KMS-11 (cell line): ENCODE measurements around the gene SPEM1.

ENCODE experiments used
- H2AFZ ChIP-seq: fragments of 200-600 bp; sonication (generic); 2 replicates; pipeline ENCODE4 v1.6.1; 2016; ENCODE audit warnings: antibody characterized with exemption, mixed run types, low read depth
- H3K27ac ChIP-seq: fragments of 200-600 bp; sonication (generic); 2 replicates; pipeline ENCODE4 v1.6.1; 2016; ENCODE audit warnings: mild to moderate bottlenecking, mixed run types
- H3K27me3 ChIP-seq: fragments of 200-600 bp; sonication (generic); 2 replicates; pipeline ENCODE4 v1.6.1; 2017; ENCODE audit warnings: mild to moderate bottlenecking, low read depth, mixed run types, moderate library complexity; ENCODE audit not compliant: insufficient read depth
- H3K36me3 ChIP-seq: fragments of 200-600 bp; sonication (generic); 2 replicates; pipeline ENCODE4 v1.6.1; 2017; ENCODE audit warnings: mild to moderate bottlenecking, mixed run types; ENCODE audit not compliant: insufficient read depth
- H3K4me1 ChIP-seq: fragments of 200-600 bp; sonication (generic); 2 replicates; pipeline ENCODE4 v1.6.1; 2016; ENCODE audit warnings: mild to moderate bottlenecking, low read depth, mixed run types; ENCODE audit not compliant: poor library complexity, severe bottlenecking
- H3K4me2 ChIP-seq: fragments of 200-600 bp; sonication (generic); 2 replicates; pipeline ENCODE4 v1.7.0; 2016; ENCODE audit warnings: mild to moderate bottlenecking, mixed run types
- H3K4me3 ChIP-seq: fragments of 200-600 bp; sonication (generic); IDR thresholded peaks from 2 replicates; pipeline ENCODE4 v1.6.1; 2017; ENCODE audit warnings: low read depth, low read length, mixed read lengths; ENCODE audit not compliant: insufficient read depth
- H3K79me2 ChIP-seq: fragments of 200-600 bp; sonication (generic); 2 replicates; pipeline ENCODE4 v1.6.1; 2016; ENCODE audit warnings: low read depth, mixed run types; ENCODE audit not compliant: insufficient read depth
- H3K9ac ChIP-seq: fragments of 200-600 bp; sonication (generic); 2 replicates; pipeline ENCODE4 v1.6.1; 2016; ENCODE audit warnings: mild to moderate bottlenecking, mixed run types
- H4K20me1 ChIP-seq: fragments of 200-600 bp; sonication (generic); 2 replicates; pipeline ENCODE4 v1.6.1; 2016; ENCODE audit warnings: mild to moderate bottlenecking, mixed run types; ENCODE audit not compliant: insufficient read depth
- TF ChIP-seq, protein P1 (sequence below): fragments of 200-600 bp; sonication (generic); conservative IDR thresholded peaks from 2 replicates; pipeline ENCODE4 v1.6.1; 2017; ENCODE audit warnings: low read depth, mild to moderate bottlenecking, antibody characterized with exemption, low read length, moderate library complexity, mixed read lengths

SPEM1 gene

DNA sequence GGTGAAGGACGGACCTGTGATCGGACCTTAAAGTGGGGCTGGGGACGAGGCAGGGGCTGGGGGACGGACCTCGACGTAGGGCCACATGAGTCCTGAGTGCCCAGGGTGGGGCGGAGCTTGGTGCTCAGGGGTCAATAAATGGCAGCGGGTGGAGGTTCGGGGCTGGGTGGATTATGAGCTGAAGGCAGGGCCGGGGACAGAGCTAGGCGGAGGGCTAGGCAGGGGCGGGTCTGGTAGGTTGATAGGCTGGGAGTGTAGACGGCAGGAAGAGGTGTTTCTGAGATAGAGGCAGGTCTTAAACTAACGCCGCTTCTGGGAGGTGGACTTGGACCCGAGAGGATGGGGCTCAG is 25.5 kb downstream of the SPEM1 start:
- Histone ChIP-seq H4K20me1 (no peaks in the 10 kb centered on the region), H3K36me3 (no peaks in the 10 kb centered on the region), H2AFZ (no peak overlapping the region), H3K4me1 (no peaks in the 10 kb centered on the region), H3K4me3 (no peak overlapping the region), H3K79me2 (no peaks in the 10 kb centered on the region), H3K9ac (no peak overlapping the region), H3K27me3 (no peaks in the 10 kb centered on the region; the same call in 1 of the 2 replicates), H3K4me2 (no peak overlapping the region), H3K27ac (no peak overlapping the region)
- TF ChIP-seq, protein P1, sequence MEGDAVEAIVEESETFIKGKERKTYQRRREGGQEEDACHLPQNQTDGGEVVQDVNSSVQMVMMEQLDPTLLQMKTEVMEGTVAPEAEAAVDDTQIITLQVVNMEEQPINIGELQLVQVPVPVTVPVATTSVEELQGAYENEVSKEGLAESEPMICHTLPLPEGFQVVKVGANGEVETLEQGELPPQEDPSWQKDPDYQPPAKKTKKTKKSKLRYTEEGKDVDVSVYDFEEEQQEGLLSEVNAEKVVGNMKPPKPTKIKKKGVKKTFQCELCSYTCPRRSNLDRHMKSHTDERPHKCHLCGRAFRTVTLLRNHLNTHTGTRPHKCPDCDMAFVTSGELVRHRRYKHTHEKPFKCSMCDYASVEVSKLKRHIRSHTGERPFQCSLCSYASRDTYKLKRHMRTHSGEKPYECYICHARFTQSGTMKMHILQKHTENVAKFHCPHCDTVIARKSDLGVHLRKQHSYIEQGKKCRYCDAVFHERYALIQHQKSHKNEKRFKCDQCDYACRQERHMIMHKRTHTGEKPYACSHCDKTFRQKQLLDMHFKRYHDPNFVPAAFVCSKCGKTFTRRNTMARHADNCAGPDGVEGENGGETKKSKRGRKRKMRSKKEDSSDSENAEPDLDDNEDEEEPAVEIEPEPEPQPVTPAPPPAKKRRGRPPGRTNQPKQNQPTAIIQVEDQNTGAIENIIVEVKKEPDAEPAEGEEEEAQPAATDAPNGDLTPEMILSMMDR, result no peak

DNA sequence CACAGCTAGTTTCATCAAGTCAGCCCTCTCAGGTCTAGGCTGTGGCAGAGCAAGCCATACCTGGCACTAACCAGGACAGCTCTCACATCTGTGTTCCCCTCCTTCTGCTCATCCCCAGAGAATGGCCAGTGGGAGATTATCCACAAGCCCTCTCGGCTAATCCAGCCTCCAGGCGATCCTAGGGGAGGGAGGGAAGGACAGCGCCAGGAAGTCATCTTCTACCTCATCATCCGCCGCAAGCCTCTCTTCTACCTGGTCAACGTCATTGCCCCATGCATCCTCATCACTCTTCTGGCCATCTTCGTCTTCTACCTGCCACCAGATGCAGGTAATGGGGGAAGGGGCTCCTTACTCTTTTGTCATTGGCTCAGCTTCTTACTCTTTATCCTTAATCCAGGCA is 28.3 kb downstream of the SPEM1 start:
- H3K4me1 ChIP-seq, result no peaks in the 10 kb centered on the region
- no peaks in the 10 kb centered on the region for H3K79me2 ChIP-seq
- TF ChIP-seq, protein P1, result no peak
- H3K36me3 ChIP-seq, result no peaks in the 10 kb centered on the region
- no peak overlapping the region for H2AFZ ChIP-seq
- no peak overlapping the region for H3K27ac ChIP-seq
- no peaks in the 10 kb centered on the region; the same call in 1 of the 2 replicates for H3K27me3 ChIP-seq
- no peaks in the 10 kb centered on the region for H4K20me1 ChIP-seq
- H3K9ac ChIP-seq, result no peak overlapping the region
- H3K4me2 ChIP-seq, result no peak overlapping the region
- H3K4me3 ChIP-seq, result no peak overlapping the region

DNA sequence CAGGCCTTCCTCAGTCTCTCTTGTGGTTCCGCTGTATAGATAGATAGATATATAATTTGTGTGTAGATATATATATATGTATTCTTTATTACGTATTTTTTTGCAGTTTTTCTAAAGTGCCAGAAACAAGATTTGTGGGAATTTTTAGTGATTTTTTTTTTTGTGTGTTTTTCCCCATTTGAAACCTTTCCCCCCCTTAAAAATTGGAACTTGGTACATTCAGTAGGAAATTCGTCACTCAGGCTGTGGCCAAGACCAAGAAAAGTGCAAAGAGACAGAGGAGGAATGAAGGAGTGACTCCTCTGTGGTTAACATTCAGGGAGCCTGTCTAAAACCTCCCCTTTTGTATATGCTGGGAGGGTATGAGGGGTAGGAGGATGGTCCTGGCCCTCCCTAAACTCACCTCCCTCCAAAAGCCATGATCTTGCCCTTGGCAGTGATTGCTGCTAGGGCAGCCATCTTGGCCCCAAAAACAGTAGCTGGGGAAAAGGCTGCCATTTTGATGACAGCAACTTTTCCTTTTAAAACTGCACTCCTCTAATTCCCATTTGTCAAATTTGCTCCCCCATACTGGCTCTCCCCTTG is 39.9 kb downstream of the SPEM1 start:
- Histone ChIP-seq H3K9ac (no peak overlapping the region), H3K27ac (no peak overlapping the region), H3K4me2 (no peak overlapping the region), H3K79me2 (no peaks in the 10 kb centered on the region), H3K36me3 (no peaks in the 10 kb centered on the region), H3K4me3 (no peak overlapping the region), H4K20me1 (no peaks in the 10 kb centered on the region), H3K27me3 (no peaks in the 10 kb centered on the region), H3K4me1 (no peaks in the 10 kb centered on the region), H2AFZ (no peak overlapping the region)
- TF ChIP-seq, protein P1, result no peak

DNA sequence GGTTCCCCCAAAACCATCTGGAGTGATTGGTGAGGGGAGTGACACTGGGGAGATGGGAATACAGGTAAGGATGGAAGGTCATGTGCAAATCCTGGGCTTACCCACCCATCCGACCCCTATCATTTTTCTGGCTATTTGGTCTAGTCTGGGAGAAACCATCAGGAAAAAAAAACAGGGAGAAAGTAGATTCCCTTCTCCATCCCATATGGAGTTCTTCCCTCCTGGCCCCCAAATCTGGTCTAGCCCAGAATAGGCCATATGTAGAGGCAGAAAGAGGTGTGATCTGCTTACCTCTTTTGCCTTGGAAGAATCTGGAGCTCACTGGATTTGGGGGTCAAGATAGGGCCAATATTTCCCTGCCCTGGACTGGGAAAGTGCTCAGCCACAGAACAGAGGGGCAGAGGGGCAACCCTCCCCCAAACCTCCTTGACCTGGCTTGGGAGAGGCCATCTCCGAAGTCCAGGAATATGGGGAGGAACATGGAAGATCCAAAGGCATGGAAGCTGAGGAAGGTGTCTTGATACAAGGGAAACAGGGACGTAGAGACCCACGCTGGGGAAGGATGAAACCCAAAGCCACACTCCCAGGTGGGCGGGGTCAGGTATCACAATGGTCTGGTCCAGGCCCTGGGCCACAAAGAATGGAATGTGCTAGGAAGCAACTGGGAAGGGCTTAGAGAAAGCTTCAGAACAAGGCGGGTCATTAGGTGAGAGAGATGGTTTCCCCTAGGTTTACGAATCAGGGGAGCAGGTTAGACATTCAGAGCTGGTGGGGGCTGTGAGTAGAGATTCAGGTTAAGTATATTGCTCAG is 40.9 kb downstream of the SPEM1 start:
- Histone ChIP-seq H4K20me1 (no peaks in the 10 kb centered on the region), H3K4me1 (no peaks in the 10 kb centered on the region), H3K27me3 (no peaks in the 10 kb centered on the region), H3K27ac (no peak overlapping the region), H3K36me3 (no peaks in the 10 kb centered on the region), H3K4me2 (no peak overlapping the region), H3K9ac (no peak overlapping the region), H3K79me2 (no peaks in the 10 kb centered on the region), H2AFZ (no peak overlapping the region), H3K4me3 (no peak overlapping the region)
- TF ChIP-seq, protein P1, result no peak
